ENCODE data around the gene RAB33A. TPM values are rescaled to one million over a fixed set of nuclear protein-coding genes. Genes with fewer than 3 reads are reported as not detected.
"Not testable (repeated sequence)": the region's sequence is repeated elsewhere in the genome, so short reads cannot be mapped to it uniquely, and the experiment has no call there.

RAB33A gene
- total RNA-seq, 3 donors from 2014 or later: 10.6 to 13.6 (median 11.0) TPM

DNA sequence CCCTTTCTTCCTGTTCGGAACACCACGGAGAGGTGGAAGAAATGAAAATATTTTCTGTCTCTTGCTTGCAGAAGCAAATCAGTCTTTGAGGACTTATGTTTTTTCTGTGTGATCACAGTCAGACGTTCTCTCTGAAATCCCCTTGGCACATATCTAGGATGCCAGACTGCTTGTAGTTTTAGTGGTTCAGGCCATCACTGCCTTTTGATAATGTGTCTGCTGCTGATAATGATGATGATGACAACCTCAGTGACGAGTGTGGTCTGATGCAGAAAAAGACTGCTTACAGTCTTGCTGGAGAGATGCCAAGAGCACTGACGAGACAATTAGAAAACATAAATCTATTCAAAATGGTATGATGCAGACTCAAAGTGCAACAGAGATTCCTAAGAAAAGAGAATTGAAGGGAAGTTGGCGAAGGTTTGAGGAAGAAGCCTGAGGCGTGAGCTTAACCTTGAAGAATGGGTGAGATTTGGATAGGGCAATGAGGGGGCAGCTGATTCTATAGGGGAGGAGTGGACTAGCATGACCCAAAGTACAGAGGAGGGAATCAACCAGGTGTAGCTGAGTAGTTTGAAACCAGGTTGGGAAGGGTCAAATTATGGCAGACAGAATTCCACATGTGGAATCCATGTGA, 7.9 kb downstream of the RAB33A start:
- Mint-ChIP-seq H3K9me3 (no peaks in the 10 kb centered on the region), H3K36me3 (ENCODE audit: insufficient read depth) (peaks cover 7% of the 10 kb centered on the region), H3K27me3 (ENCODE audit: low read depth) (no peaks in the 10 kb centered on the region), H3K4me3 (peak overlapping the region; percentile 19), H3K4me1 (ENCODE audit: low read depth) (peaks cover 43% of the 10 kb centered on the region)
- ATAC-seq (peak; percentile 60 to 66), DNase-seq (no peak)

DNA sequence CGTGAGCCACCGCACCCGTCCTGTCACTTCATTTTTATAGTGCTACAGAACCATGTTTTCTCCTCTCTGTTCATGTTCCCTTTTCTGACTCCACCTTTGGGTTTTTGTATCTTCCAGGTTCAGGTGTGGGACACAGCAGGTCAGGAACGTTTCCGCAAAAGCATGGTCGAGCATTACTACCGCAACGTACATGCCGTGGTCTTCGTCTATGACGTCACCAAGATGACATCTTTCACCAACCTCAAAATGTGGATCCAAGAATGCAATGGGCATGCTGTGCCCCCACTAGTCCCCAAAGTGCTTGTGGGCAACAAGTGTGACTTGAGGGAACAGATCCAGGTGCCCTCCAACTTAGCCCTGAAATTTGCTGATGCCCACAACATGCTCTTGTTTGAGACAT, 12.4 kb downstream of the RAB33A start:
- Mint-ChIP-seq H3K36me3 (ENCODE audit: insufficient read depth) (peaks cover 2% of the 10 kb centered on the region), H3K27me3 (ENCODE audit: low read depth) (no peaks in the 10 kb centered on the region), H3K9me3 (no peaks in the 10 kb centered on the region), H3K4me3 (no peak overlapping the region), H3K4me1 (ENCODE audit: low read depth) (peaks cover 17% of the 10 kb centered on the region)
- DNase-seq (no peak), ATAC-seq (no peak)

DNA sequence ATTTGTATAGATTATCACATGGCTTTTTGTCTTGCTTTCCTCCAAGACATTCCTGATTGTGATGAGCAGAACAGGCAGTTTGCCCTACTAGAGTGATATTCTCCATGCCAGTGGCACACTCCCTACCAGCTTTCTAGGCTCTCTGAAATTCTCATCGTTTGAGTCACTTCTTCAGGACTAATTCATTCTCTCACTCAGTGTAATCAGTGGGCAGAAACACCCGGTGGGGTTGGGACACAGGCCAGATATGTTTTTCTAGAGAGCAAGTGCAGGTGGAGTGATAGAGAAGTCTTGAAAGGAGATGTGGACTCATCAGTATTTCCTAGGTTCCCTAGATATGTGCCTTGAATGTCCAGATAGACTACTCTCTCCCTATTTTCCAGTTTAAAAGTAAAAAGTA, 13.1 kb downstream of the RAB33A start:
- Mint-ChIP-seq H3K4me3 (no peak overlapping the region), H3K4me1 (ENCODE audit: low read depth) (peaks cover 11% of the 10 kb centered on the region), H3K27me3 (ENCODE audit: low read depth) (no peaks in the 10 kb centered on the region), H3K9me3 (no peaks in the 10 kb centered on the region), H3K36me3 (ENCODE audit: insufficient read depth) (no peaks in the 10 kb centered on the region)
- no peak for ATAC-seq
- DNase-seq: no peak

DNA sequence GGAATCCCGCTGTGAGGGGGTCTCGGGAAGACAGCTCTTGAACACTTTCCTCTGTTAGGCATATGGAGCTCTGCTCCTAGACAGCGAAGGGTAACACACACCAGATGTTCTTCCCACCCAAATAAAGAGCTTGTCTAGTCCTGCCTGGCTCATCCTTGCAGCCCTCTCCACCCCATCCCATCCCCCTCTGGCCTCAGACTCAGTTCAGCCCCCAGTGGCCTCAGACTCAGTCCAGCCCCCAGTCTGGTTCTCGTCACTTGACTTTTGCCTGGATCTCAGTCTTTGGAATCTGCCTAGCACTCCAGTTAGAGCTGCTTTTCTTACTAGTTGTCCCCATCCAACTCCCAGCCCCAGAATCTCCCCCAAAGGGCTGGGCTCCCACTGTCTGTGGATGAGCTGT, 14.9 kb downstream of the RAB33A start:
- Mint-ChIP-seq H3K27me3 (ENCODE audit: low read depth) (no peaks in the 10 kb centered on the region), H3K9me3 (no peaks in the 10 kb centered on the region), H3K4me3 (no peak overlapping the region), H3K36me3 (ENCODE audit: insufficient read depth) (no peaks in the 10 kb centered on the region), H3K4me1 (ENCODE audit: low read depth) (peaks cover 8% of the 10 kb centered on the region)
- DNase-seq (no peak), ATAC-seq (no peak)

DNA sequence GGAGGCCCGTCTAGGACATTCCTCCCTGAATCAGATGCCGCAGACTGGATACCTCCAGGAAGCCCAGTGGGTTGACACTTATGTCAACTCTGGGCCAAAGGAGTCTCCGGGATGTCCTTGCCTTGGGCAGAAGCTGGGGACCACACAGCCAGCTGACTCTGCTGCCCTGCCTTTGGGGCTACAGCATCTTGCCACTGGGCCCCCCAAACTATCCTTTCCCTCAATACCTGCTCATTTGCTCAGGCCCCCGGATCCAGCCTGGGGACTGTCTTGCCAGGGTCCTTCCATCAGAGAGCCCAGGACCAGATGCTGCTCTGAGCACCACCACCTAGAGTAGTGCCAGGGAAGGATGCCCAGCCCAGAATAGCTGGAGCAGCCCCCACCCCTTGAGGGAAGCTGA, 19.0 kb downstream of the RAB33A start:
- ATAC-seq (no peak), DNase-seq (no peak)
- Mint-ChIP-seq H3K4me3 (no peak overlapping the region), H3K27me3 (ENCODE audit: low read depth) (no peaks in the 10 kb centered on the region), H3K4me1 (ENCODE audit: low read depth) (peaks cover 3% of the 10 kb centered on the region), H3K36me3 (ENCODE audit: insufficient read depth) (no peaks in the 10 kb centered on the region), H3K9me3 (no peaks in the 10 kb centered on the region)

DNA sequence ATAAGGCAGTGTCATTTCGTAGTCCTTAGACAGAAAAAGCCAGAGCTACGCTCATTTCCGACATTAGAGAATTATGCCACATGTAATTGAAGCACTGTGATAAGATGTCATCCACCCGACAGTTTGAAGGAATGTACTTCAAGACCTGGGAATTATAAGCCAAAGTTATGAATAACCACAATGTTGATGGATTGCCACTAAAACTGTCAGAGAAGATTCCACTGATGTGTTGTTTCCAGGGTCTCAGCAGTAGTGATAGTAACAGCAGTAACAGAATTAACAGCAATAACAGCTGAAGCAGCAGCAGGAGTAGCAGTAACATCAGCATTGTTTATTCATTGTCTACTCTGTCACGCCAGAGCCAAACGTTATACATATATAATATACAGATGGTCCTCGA, 24.7 kb downstream of the RAB33A start:
- DNase-seq: no peak
- H3K4me3 Mint-ChIP-seq: no peak overlapping the region
- no peaks in the 10 kb centered on the region for H3K27me3 Mint-ChIP-seq (ENCODE audit: low read depth)
- peaks cover 2% of the 10 kb centered on the region for H3K4me1 Mint-ChIP-seq (ENCODE audit: low read depth)
- H3K36me3 Mint-ChIP-seq (ENCODE audit: insufficient read depth): no peaks in the 10 kb centered on the region
- ATAC-seq: no peak
- no peaks in the 10 kb centered on the region for H3K9me3 Mint-ChIP-seq

DNA sequence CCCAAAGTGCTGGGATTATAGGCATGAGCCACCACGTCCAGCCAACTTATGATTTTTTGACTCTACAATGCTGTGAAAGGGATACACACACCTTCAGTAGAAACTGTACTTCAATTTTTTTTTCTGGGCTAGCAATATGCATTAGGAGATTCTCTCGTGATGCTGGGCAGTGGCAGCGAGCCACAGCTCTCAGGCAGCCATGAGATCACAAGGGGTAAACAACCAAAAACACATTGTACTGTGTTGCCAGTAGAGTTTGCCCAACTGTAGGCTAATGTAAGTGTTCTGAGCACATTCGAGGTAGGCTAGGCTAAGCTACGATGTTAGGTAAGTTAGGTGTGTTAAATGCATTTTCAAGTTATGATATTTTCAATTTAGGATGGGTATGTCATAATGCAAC, 25.7 kb downstream of the RAB33A start:
- Mint-ChIP-seq H3K27me3 (ENCODE audit: low read depth) (no peaks in the 10 kb centered on the region), H3K4me3 (no peak overlapping the region), H3K36me3 (ENCODE audit: insufficient read depth) (no peaks in the 10 kb centered on the region), H3K4me1 (ENCODE audit: low read depth) (peaks cover under 1% of the 10 kb centered on the region), H3K9me3 (no peaks in the 10 kb centered on the region)
- ATAC-seq (no peak), DNase-seq (no peak)

DNA sequence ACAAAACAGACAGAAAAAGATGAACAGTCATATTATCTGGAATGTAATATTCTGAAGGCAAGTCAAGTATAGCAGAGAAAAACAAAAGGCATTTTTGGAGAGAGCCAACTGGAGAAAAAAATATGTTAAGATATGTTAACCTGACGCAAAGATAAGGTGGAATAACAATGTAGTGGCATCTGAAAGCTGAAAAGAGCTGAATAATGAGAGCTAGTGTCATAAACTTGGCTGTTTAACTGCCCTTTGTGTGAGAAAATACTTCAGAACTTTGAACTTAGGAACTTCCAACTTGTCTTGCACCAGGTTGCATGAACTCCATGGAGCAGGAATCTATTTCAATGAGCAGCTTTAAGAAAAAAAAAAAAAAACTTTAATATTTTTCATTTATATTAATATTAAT, 32.9 kb downstream of the RAB33A start:
- no peak overlapping the region for H3K4me3 Mint-ChIP-seq
- no peaks in the 10 kb centered on the region for H3K9me3 Mint-ChIP-seq
- no peaks in the 10 kb centered on the region for H3K27me3 Mint-ChIP-seq (ENCODE audit: low read depth)
- DNase-seq (no peak), ATAC-seq (no peak)
- no peaks in the 10 kb centered on the region for H3K4me1 Mint-ChIP-seq (ENCODE audit: low read depth)
- H3K36me3 Mint-ChIP-seq (ENCODE audit: insufficient read depth): peaks cover 5% of the 10 kb centered on the region

DNA sequence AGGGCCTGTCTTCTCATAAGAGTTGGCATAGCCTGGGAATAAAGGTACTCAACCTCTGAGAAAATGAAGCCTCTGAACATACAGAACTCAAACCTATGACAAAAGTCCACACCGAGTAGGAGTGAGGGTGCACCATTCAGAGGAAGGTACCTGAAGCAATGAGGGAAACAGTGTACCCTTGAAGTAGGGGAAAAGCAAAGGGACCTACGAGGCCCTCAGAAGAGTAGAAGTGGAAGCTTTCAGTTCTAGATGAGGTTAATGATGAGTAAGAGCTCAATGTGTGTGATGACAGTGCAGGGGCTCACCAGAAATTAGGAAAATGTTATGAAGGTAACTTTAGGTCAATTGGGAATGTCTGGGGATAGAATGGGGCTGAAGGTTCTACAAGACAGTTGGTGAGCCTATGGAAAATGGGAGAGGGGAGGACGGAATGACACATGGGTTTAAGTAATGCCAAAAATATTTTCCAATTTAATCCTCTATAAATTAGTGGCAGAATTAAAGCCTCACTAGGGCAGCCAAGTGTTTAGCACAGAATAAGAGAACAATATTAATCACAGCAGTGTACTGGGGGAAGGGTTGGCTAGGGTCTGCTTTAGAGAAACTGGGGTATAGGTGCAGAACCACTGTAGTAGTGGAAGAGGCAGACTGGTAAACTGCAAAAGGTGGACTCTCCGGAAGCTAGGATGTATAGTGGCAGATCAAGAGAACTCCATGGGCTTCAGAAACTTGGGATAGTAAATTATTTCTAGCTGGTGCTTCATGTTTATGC, 39.8 kb downstream of the RAB33A start:
- Mint-ChIP-seq H3K27me3 (ENCODE audit: low read depth) (no peaks in the 10 kb centered on the region), H3K4me1 (ENCODE audit: low read depth) (peaks cover 19% of the 10 kb centered on the region), H3K9me3 (no peaks in the 10 kb centered on the region), H3K4me3 (peak overlapping the region; percentile 37), H3K36me3 (ENCODE audit: insufficient read depth) (peaks cover 15% of the 10 kb centered on the region)
- ATAC-seq (peak; percentile 62 to 68), DNase-seq (no peak)

DNA sequence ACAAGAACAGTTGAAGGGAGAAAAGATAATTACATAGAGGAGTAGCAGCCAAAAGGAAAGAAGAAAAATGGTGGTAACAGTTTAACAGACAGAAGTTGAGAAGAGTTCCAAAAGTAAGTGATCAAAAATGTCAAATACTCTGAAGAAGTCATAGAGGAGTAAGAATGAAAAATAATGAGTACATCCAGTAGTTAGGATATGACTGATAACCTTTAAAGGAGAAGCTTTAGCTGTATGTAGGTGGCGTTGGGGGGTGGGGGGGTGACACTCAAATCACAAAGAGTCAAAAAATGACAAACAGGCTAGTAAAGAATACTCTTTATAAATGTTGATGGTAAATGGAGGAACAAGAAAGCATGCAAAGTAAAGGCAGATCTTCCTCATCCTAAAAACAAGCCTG, 40.6 kb downstream of the RAB33A start:
- H3K27me3 Mint-ChIP-seq (ENCODE audit: low read depth): no peaks in the 10 kb centered on the region
- H3K36me3 Mint-ChIP-seq (ENCODE audit: insufficient read depth): peaks cover 18% of the 10 kb centered on the region
- H3K4me3 Mint-ChIP-seq: peak overlapping the region; percentile 37
- ATAC-seq (peak; percentile 69 to 76), DNase-seq (no peak)
- H3K4me1 Mint-ChIP-seq (ENCODE audit: low read depth): peaks cover 19% of the 10 kb centered on the region
- H3K9me3 Mint-ChIP-seq: no peaks in the 10 kb centered on the region

DNA sequence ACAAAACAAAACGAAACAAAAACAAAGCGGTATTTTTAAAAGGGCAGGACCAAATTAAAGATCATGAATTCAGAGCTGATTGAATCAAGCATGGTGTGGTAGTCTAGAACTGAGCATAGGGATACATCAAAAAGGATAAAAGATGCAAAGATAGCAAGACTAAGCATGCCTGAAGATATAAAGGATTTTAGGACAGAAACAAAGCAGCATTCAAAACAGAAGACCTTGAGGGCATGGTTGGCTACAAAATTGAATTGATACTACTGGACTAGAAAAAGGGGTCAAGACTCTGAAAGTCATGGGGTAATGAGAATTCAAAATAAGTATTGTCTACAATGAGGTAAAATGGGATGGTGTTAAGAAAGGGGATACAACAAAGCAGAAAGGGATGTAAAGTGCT, 41.6 kb downstream of the RAB33A start:
- no peaks in the 10 kb centered on the region for H3K9me3 Mint-ChIP-seq
- no peaks in the 10 kb centered on the region for H3K27me3 Mint-ChIP-seq (ENCODE audit: low read depth)
- H3K4me3 Mint-ChIP-seq: no peak overlapping the region
- DNase-seq: no peak
- no peak for ATAC-seq
- peaks cover 19% of the 10 kb centered on the region for H3K4me1 Mint-ChIP-seq (ENCODE audit: low read depth)
- peaks cover 18% of the 10 kb centered on the region for H3K36me3 Mint-ChIP-seq (ENCODE audit: insufficient read depth)

DNA sequence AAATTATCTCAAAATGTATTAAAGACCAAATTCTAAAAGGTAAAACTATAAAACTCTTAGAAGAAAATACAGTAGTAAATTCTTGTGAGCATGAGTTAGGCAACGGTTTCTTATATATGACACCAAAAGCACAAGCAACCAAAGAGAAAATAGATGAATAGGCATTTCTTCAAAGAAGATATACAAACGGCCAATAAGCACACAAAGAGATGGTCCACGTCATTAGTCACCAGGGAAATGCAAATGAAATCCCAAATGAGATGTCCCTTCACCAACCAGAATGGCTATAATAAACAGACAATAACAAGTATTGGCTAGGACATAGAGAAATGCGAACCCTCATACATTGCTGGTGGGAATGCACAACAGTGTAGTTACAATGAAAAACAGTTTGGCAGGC, 44.6 kb downstream of the RAB33A start:
- Mint-ChIP-seq H3K4me3 (no peak overlapping the region), H3K9me3 (no peaks in the 10 kb centered on the region), H3K27me3 (ENCODE audit: low read depth) (no peaks in the 10 kb centered on the region), H3K4me1 (ENCODE audit: low read depth) (peaks cover 16% of the 10 kb centered on the region), H3K36me3 (ENCODE audit: insufficient read depth) (peaks cover 18% of the 10 kb centered on the region)
- DNase-seq: no peak
- no peak for ATAC-seq

DNA sequence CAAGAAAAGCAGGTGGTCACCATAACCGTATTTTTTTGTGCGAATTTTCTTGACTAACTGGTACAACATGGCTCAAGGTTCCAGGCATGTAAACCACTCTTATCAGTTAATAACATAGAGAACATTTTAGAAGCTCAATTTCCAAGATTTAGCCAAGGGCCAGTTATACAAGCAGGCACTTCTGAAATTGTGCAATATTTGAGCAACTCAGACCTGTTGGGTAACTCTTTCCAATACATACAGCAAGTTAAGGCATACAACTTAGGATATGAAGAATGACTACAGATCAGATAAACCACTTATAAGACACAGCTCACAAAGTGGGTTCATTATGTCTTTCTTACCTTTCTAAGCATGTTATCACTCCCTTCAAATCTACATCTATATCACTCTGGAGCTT, 53.0 kb downstream of the RAB33A start:
- Mint-ChIP-seq H3K27me3 (ENCODE audit: low read depth) (no peaks in the 10 kb centered on the region), H3K4me3 (no peak overlapping the region), H3K36me3 (ENCODE audit: insufficient read depth) (peaks cover 7% of the 10 kb centered on the region), H3K9me3 (no peaks in the 10 kb centered on the region), H3K4me1 (ENCODE audit: low read depth) (no peaks in the 10 kb centered on the region)
- no peak for DNase-seq
- no peak for ATAC-seq

DNA sequence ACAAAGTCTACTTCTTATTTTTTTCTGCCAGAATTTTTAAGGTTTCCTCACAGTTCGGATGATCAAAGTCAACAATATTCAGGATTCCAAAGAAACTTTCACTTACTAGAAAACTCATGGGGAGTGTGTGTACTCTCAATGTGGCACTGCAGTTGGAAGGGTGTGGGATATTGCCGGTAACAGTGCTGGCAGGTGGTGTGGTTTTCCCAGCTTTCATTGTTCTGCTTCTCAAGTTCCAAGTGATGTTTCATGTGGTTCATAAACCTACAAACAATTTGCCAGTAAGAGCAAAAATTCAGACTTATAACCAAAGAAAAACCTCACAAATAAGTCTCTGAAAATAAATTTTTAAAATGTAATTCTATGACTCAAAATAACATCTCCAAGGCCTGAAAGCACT, 57.1 kb downstream of the RAB33A start:
- DNase-seq (no peak), ATAC-seq (no peak)
- no peaks in the 10 kb centered on the region for H3K4me1 Mint-ChIP-seq (ENCODE audit: low read depth)
- H3K27me3 Mint-ChIP-seq (ENCODE audit: low read depth): no peaks in the 10 kb centered on the region
- no peak overlapping the region for H3K4me3 Mint-ChIP-seq
- H3K36me3 Mint-ChIP-seq (ENCODE audit: insufficient read depth): peaks cover 9% of the 10 kb centered on the region
- no peaks in the 10 kb centered on the region for H3K9me3 Mint-ChIP-seq

DNA sequence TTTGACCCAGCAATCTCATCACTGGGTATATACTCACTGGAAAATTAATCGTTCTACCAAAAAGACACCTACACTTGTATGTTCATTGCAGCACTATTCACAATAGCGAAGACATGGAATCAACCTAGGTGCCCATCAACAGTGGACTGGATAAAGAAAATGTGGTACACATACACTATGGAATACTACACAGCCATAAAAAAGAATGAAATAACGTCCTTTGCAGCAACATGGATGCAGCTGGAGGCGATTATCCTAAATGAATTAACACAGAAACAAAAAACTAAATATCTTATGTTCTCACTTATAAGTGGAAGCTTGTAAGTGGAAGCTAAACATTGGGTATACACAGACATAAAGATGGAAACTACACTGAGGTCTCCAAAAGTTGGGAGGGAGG, 59.4 kb downstream of the RAB33A start:
- H3K4me3 Mint-ChIP-seq; DNase-seq; ATAC-seq; H3K9me3 Mint-ChIP-seq; H3K4me1 Mint-ChIP-seq (ENCODE audit: low read depth); H3K27me3 Mint-ChIP-seq (ENCODE audit: low read depth): not testable (repeated sequence)
- peaks cover 16% of the 10 kb centered on the region for H3K36me3 Mint-ChIP-seq (ENCODE audit: insufficient read depth)
